ENCODE results near the gene JAKMIP2. TPM values are rescaled to one million over a fixed set of nuclear protein-coding genes. Genes with fewer than 3 reads are reported as not detected.

The JAKMIP2 gene
- total RNA-seq, 1 experiment from 2014 or later: not detected

DNA sequence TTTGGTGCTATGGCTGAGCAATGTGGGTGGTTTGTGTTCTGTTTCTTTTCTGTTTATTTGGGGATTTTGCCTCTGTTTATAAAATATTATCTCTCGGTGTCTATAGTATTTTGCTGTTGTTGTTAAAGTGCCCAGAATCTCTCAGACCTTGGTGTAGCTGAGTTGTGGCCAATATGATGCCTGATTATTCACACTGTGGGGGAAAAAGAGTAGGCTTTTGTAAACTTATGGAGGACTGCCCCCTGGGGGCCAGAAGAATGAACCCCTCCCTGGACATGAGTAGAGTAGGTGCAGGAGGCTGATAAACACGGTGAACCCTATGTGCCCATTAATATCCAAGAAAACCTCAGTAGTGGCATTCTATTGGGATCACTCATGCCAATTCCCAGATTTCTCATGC is 223.7 kb downstream of the JAKMIP2 start:
- ATAC-seq: peak; percentile 62; the same call in 1 of the 2 replicates
- Histone ChIP-seq H3K9me3 (ENCODE audit: control insufficient read depth, insufficient read depth, low read depth, low read length) (no peaks in the 10 kb centered on the region), H3K27me3 (ENCODE audit: control insufficient read depth, insufficient read depth, low read length) (no peaks in the 10 kb centered on the region; the same call in 1 of the 2 replicates), H3K36me3 (ENCODE audit: control insufficient read depth, insufficient read depth, low read length) (no peaks in the 10 kb centered on the region), H3K4me3 (ENCODE audit: low read depth in 2 of 2, low read length in 2 of 2) (no peak overlapping the region), H3K4me1 (ENCODE audit: control insufficient read depth, insufficient read depth, low read length) (no peaks in the 10 kb centered on the region), H3K27ac (ENCODE audit: low read length) (no peak overlapping the region)
- BruUV-seq (replicated peaks): no TSS peak
- intact Hi-C loops (cut with micrococcal nuclease; ENCODE audit: unreplicated experiment): no loop called here
- ChIA-PET CTCF (no interaction called here), POLR2A (no interaction called here)
- TF ChIP-seq, protein P1, sequence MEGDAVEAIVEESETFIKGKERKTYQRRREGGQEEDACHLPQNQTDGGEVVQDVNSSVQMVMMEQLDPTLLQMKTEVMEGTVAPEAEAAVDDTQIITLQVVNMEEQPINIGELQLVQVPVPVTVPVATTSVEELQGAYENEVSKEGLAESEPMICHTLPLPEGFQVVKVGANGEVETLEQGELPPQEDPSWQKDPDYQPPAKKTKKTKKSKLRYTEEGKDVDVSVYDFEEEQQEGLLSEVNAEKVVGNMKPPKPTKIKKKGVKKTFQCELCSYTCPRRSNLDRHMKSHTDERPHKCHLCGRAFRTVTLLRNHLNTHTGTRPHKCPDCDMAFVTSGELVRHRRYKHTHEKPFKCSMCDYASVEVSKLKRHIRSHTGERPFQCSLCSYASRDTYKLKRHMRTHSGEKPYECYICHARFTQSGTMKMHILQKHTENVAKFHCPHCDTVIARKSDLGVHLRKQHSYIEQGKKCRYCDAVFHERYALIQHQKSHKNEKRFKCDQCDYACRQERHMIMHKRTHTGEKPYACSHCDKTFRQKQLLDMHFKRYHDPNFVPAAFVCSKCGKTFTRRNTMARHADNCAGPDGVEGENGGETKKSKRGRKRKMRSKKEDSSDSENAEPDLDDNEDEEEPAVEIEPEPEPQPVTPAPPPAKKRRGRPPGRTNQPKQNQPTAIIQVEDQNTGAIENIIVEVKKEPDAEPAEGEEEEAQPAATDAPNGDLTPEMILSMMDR (IDR thresholded peaks at IDR 0.05): peak; percentile 33; the same call in 1 of the 2 replicates
- no peak for TF ChIP-seq POLR2AphosphoS5 (IDR thresholded peaks at IDR 0.05; ENCODE audit: low read depth, low read length)
- no peak for DNase-seq (ENCODE audit: low read depth, low spot score)
- in situ Hi-C loops (cut with HindIII; ENCODE audit: low pct_unique_long_range_greater_than_20kb, low sequenced_read_pairs): no loop called here

- no peak for TF ChIP-seq SIN3A (IDR thresholded peaks at IDR 0.05; ENCODE audit: borderline replicate concordance, insufficient read depth, low read depth, low read length)
- TF ChIP-seq POLR2AphosphoS5 (IDR thresholded peaks at IDR 0.05; ENCODE audit: low read depth, low read length): no peak
- no peak for TF ChIP-seq TCF7L2 (IDR thresholded peaks at IDR 0.05; ENCODE audit: low read depth, low read length)
- no peak for TF ChIP-seq REST (IDR thresholded peaks at IDR 0.05; ENCODE audit: insufficient read depth in 1 of 2, low read depth in 2 of 2, low read length in 1 of 2)
- TF ChIP-seq, protein P1 (IDR thresholded peaks at IDR 0.05): no peak
- no peaks in the 10 kb centered on the region; the same call in 1 of the 2 replicates for H3K27me3 ChIP-seq (ENCODE audit: control insufficient read depth, insufficient read depth, low read length)
- H3K4me1 ChIP-seq (ENCODE audit: control insufficient read depth, insufficient read depth, low read length): no peaks in the 10 kb centered on the region
- intact Hi-C loops (cut with micrococcal nuclease; ENCODE audit: unreplicated experiment) (no loop called here), in situ Hi-C loops (cut with HindIII; ENCODE audit: low pct_unique_long_range_greater_than_20kb, low sequenced_read_pairs) (no loop called here)
- no peak for ATAC-seq
- POLR2A ChIA-PET: no interaction called here
- BruUV-seq (replicated peaks): no TSS peak
- no peaks in the 10 kb centered on the region for H3K9me3 ChIP-seq (ENCODE audit: control insufficient read depth, insufficient read depth, low read depth, low read length)
- CTCF ChIA-PET: no interaction called here
- H3K36me3 ChIP-seq (ENCODE audit: control insufficient read depth, insufficient read depth, low read length): no peaks in the 10 kb centered on the region
- no peak for DNase-seq (ENCODE audit: low read depth, low spot score)
- H3K27ac ChIP-seq (ENCODE audit: low read length): no peak overlapping the region
- no peak overlapping the region for H3K4me3 ChIP-seq (ENCODE audit: low read depth in 2 of 2, low read length in 2 of 2)
Observed at GRCh38 chr5:147557876-147558745, 224.4 kb downstream of the JAKMIP2 start.

Measured in Panc1 (cell line).